Bronchial epithelial cell (primary cell): ENCODE data around the gene SLC37A1. TPM values are rescaled to one million over a fixed set of nuclear protein-coding genes. Genes with fewer than 3 reads are reported as not detected.

ENCODE experiments used
- DNase-seq: peaks from one replicate; pipeline ENCODE4 v3.0.0-alpha.2; 2010; ENCODE audit warnings: low read depth
- FAIRE-seq: peaks from 2 replicates; lab custom pipeline; 2011; peaks lifted over from hg19 to GRCh38; lab: Jason Lieb, UNC
- H3K27me3 ChIP-seq: 2 replicates; pipeline ENCODE4 v1.5.1; 2011; ENCODE audit warnings: low read length; ENCODE audit not compliant: control insufficient read depth, insufficient read depth
- H3K36me3 ChIP-seq: 2 replicates; pipeline ENCODE4 v1.5.1; 2011; ENCODE audit warnings: low read length; ENCODE audit not compliant: control insufficient read depth, insufficient read depth
- H3K4me3 ChIP-seq: 2 replicates; pipeline ENCODE4 v1.5.1; 2011; ENCODE audit warnings: mild to moderate bottlenecking, low read depth, low read length, control low read depth
- CTCF ChIP-seq: IDR thresholded peaks from 2 replicates; pipeline ENCODE4 v1.5.1; 2011; ENCODE audit warnings: mild to moderate bottlenecking, moderate library complexity, low read length, control low read depth, inconsistent platforms; ENCODE audit not compliant: insufficient read depth, severe bottlenecking
- total RNA-seq: library from RNA; depleted of rRNA; stranded (reverse); fragments of >200 nt; gene quantifications from 2 replicates; pipeline ENCODE4 v1.2.1, GENCODE V29; 2014

Gene SLC37A1
- total RNA-seq, 1 donor from 2014 or later, result 7.1 TPM

DNA sequence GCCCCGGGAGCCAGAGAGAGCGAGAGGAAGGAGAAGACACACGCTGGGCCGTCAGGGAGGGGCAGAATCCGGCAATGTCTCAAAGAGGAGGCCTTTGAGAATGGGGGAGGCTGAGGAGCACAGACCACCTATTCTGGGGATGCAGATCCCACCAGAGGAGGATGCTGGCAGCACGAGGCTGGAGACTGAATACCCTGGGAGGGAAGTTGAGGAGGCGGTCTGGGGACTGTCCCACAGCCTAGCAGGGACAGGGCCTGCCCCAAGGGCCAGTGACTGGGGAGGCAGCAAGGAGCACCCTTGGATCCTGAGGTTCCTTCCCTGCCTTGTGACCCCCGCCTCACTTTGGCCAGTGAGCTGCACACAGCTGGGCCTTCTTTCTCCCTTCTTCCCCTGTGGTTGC lies 49.2 kb downstream of the SLC37A1 start:
- no peak for TF ChIP-seq CTCF
- Histone ChIP-seq H3K27me3 (no peaks in the 10 kb centered on the region), H3K36me3 (peaks cover 12% of the 10 kb centered on the region), H3K4me3 (no peak overlapping the region)
- DNase-seq (no peak), FAIRE-seq (no peak)

- peaks cover 12% of the 10 kb centered on the region for H3K36me3 ChIP-seq
- FAIRE-seq, result peak; percentile 81
- no peak overlapping the region for H3K4me3 ChIP-seq
- DNase-seq, result no peak
- no peaks in the 10 kb centered on the region for H3K27me3 ChIP-seq
- no peak for TF ChIP-seq CTCF
These were observed 49.6 kb downstream of the SLC37A1 start for GRCh38 chr21:42563261-42563660.

DNA sequence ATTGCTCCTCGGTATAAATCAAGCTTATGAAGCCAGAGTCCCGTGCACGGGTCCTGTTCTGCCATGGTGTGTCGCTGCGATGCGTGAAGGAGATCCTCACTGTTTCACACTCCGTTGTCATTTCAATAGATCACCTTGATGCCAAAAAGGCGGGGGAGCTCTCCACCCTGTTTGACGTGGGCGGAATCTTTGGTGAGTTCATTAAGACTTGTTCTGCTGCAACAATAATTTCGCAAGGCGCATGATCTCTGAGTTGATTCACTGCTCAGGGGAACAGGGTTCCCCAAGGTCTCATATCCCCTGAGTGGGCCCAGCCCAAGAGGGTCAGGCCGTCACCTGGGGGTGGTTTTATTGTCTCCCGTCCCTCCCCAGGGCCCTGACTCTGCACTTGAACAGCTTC lies 50.0 kb downstream of the SLC37A1 start:
- no peak for TF ChIP-seq CTCF
- Histone ChIP-seq H3K27me3 (no peaks in the 10 kb centered on the region), H3K4me3 (no peak overlapping the region), H3K36me3 (peaks cover 13% of the 10 kb centered on the region)
- DNase-seq (peak; percentile 22), FAIRE-seq (no peak)

- Histone ChIP-seq H3K4me3 (no peak overlapping the region), H3K27me3 (no peaks in the 10 kb centered on the region), H3K36me3 (peaks cover 16% of the 10 kb centered on the region)
- no peak for TF ChIP-seq CTCF
- FAIRE-seq (no peak), DNase-seq (no peak)
These were observed 50.9 kb downstream of the SLC37A1 start for GRCh38 chr21:42564561-42564971.

- TF ChIP-seq CTCF, result no peak
- FAIRE-seq (no peak), DNase-seq (no peak)
- Histone ChIP-seq H3K36me3 (peaks cover 16% of the 10 kb centered on the region), H3K4me3 (no peak overlapping the region), H3K27me3 (no peaks in the 10 kb centered on the region)
These were observed 51.7 kb downstream of the SLC37A1 start for GRCh38 chr21:42565206-42565810.
